Peyer's patch (tissue), 4 donors: ENCODE measurements around the gene S100A13.

ENCODE experiments used
- POLR2A ChIP-seq, 2 donors: fragments of 450-650 bp; IDR thresholded peaks; one replicate each; pipeline ENCODE4 v1.5.1; 2017; ENCODE audit warnings: antibody characterized with exemption in 2 of 2, mild to moderate bottlenecking in 2 of 2, moderate library complexity in 2 of 2
- TF ChIP-seq, protein P1 (sequence below), 6 experiments: fragments of 450-650 bp in 4 of 6; fragments of 200-600 bp in 2 of 6; sonication (generic) in 1 of 6; IDR thresholded peaks; one replicate each; pipeline ENCODE4 v1.5.1; 2017 to 2019; ENCODE audit warnings: antibody characterized with exemption in 6 of 6, mild to moderate bottlenecking in 3 of 6, moderate library complexity in 1 of 6

DNA sequence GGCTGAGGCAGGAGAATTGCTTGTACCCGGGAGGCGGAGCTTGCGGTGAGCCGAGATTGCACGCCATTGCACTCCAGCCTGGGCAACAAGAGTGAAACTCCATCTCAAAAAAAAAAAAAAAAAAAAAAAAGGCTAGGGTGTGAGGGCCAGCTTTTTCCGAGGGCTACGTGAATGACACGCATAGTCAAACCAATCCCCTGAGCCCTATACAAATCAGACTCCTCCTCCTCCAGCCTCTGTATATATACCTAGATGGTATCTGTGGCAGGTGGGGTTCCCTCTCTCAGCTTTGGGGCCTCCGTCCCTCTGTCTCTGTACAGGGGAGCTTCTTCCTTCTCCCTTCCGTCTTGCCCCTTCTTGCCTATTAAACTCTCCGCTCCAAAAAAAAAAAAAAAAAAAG, 21.1 kb downstream of the S100A13 start:
- TF ChIP-seq, protein P1, sequence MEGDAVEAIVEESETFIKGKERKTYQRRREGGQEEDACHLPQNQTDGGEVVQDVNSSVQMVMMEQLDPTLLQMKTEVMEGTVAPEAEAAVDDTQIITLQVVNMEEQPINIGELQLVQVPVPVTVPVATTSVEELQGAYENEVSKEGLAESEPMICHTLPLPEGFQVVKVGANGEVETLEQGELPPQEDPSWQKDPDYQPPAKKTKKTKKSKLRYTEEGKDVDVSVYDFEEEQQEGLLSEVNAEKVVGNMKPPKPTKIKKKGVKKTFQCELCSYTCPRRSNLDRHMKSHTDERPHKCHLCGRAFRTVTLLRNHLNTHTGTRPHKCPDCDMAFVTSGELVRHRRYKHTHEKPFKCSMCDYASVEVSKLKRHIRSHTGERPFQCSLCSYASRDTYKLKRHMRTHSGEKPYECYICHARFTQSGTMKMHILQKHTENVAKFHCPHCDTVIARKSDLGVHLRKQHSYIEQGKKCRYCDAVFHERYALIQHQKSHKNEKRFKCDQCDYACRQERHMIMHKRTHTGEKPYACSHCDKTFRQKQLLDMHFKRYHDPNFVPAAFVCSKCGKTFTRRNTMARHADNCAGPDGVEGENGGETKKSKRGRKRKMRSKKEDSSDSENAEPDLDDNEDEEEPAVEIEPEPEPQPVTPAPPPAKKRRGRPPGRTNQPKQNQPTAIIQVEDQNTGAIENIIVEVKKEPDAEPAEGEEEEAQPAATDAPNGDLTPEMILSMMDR (IDR thresholded peaks at IDR 0.05): no peak
- no peak for TF ChIP-seq POLR2A (IDR thresholded peaks at IDR 0.05)
